NCI-H510A treated with DMSO at 0.1 percent for 48 hours (cell line): ENCODE results near the gene PROB1.
A peak's percentile ranks its signal among the peaks of the same experiment; 100 is the strongest.
"Not testable (repeated sequence)": the region's sequence is repeated elsewhere in the genome, so short reads cannot be mapped to it uniquely, and the experiment has no call there.

Experiments
- DNase-seq: peaks from one replicate; lab custom pipeline; 2025; lab: John Stamatoyannopoulos, UW

Gene PROB1

DNA sequence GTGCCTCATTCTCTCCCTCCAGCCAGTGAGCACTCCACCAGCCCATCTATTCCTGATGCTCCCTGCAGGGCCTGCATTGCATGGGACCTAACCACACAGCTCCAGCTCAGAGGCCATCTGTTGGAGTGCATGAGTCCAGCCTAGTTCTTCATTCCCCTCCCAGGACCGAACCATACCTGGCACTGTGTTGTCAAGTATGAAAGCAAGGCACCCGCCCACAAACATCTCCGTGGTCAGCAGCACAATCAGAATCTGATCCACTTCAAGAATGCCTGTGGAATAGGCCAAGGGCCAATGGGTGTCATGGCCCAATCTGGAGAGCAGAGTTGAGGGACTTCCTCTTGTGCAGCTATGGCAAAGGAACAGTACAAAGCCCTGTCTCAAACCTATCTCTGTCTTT, 17.7 kb downstream of the PROB1 start:
- no peak for DNase-seq

DNA sequence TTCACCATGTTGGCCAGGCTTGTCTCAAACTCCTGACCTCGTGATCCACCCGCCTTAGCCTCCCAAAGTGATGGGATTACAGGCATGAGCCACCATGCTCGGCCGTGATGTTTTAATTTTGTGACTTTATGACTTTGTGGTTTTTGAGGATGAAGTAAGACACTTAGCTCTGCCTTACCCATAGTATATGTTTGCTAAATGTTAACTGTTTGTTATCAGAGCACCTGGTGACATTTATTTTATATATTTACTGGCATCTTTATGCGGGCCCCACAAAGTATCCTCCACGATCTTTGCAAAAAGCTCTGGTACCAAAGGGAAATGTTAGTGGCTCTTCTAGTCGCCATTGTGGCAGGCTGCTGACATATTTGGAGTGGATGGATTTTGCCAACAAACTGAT, 18.5 kb downstream of the PROB1 start:
- DNase-seq, result no peak

- no peak for DNase-seq
These were observed 20.0 kb downstream of the PROB1 start for GRCh38 chr5:139374909-139375308.

DNA sequence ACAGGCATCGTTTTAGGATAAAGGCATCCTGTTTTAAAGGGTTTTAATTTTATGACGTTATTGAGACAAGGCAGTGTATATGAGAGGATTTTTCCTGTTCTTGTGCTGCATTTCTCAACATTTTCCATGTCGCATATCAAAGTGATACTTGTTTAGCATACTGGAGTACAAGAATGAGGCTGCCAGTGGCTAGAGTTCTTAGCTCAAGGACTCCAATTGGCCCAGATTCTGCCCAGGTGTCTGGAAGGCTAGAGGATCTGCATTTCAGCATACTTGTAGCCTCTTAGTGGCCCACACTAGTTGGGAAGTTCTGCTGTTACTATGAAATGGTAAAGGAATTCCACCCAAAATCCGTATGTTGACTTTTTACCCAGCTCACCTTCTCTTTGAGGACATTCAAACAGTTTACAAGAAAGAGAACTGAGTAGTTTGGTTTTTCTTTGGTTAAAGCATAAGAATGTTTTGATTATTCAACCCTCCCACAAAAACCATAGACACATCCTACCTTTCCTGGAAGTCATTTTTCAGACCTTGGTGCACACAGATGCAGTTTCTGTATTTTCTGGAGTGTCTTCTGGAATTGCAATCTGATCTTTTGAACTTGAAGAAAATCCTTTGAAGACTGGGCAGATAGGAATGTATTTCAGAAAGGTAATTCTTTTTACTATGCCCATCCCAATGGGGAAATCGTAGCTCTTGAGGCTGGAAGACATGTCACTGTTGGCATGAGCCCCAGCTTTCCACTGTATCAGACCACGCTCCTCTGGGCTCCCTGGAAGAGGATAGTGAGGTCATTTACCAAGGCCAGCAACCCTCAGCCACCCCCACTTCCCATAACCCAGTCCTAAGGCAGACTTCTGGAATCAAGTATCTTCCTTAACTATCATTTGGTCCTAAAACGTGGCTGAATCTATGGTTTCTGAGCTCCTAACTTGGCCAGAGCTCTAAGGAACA, 23.1 kb downstream of the PROB1 start:
- no peak for DNase-seq

- no peak for DNase-seq
These were observed 25.7 kb downstream of the PROB1 start for GRCh38 chr5:139369181-139369580.

DNA sequence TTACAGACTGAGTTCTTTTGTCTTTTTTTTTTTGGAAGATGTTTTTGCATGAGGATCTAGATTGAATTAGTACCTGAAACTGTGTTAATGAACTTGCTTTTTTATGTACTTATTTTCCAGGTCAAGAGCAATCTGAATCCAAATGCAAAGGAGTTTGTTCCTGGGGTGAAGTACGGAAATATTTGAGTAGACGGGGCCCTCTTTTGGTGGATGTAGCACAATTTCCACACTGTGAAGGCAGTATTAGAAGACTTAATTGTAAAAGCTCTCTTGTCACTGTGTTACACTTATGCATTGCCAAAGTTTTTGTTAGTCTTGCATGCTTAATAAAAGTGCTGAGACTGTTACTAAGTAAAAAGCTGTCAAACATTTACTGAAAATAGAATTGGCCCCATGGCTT, 26.3 kb downstream of the PROB1 start:
- DNase-seq, result no peak

- DNase-seq, result no peak
These were observed 30.4 kb downstream of the PROB1 start for GRCh38 chr5:139364466-139364865.

GRCh38 chr5:139363937-139364336, 31.0 kb downstream of the PROB1 start:
- no peak for DNase-seq

DNA sequence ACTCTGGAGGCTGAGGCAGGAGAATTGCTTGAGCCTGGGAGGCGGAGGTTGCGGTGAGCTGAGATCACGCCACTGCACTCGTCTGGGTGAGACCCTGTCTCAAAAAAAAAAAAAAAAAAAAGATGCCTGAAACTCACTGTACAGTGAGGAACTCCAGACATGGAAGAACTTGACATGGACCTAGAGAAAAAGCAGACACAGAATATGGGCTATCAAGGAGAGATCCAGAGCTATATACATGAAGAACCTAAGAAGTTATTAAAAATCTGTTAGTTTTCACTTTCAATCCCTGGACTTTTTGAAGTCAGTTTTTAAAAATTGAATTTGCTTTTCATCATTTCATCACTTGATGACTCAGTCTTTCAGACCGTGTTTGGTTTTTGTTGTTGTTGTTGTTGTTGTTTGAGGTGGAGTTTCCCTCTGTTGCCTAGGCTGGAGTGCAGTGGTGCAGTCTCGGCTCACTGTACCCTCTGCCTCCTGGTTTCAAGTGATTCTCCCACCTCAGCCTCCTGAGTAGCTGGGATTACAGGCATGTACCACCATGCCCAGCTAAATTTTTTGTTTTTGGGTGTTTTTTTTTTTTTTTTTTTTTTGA, 33.0 kb downstream of the PROB1 start:
- DNase-seq, result no peak

- DNase-seq, result no peak
These were observed 34.5 kb downstream of the PROB1 start for GRCh38 chr5:139360384-139360783.

DNA sequence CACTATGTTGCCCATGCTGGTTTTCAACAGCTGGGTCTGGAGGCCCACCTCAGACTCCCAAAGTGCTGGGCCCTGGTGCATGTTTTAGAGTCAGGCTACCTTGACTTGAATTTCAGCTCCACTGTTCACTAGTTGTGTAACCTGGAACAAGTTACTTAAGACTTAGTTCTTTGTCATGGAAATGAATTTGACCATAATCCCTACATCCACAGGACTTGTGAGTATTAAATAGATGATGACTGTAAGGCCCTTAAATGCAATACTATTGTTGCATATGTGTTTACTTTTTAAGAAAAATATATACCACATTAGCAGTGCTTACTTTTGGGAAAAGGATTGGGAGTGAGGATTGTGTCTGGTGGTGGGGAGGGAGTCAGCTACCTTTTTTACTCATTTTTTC, 36.8 kb downstream of the PROB1 start:
- no peak for DNase-seq

- not testable (repeated sequence) for DNase-seq
These were observed 39.0 kb downstream of the PROB1 start for GRCh38 chr5:139355900-139356299.

DNA sequence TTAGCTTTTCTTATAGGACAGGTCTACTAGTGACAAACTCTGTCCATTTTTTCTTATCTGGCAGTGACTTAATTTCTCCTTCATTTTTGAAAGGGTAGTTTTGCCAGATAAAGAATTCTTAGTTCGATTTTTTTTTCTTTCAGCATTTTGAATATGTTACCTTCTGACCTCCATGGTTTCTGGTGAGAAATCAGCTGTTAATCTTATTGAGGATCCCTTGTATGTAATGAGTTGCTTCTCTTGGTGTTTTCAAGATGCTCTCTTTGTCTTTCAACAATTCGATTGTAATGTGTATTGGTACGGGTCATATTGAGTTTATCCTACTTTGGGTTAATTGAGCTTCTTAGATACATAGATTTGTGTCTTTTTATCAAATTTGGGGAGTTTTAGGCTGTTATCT, 40.7 kb downstream of the PROB1 start:
- no peak for DNase-seq

GRCh38 chr5:139347863-139348262, 47.0 kb downstream of the PROB1 start:
- DNase-seq, result not testable (repeated sequence)

- not testable (repeated sequence) for DNase-seq
These were observed 49.5 kb downstream of the PROB1 start for GRCh38 chr5:139345442-139345841.

DNA sequence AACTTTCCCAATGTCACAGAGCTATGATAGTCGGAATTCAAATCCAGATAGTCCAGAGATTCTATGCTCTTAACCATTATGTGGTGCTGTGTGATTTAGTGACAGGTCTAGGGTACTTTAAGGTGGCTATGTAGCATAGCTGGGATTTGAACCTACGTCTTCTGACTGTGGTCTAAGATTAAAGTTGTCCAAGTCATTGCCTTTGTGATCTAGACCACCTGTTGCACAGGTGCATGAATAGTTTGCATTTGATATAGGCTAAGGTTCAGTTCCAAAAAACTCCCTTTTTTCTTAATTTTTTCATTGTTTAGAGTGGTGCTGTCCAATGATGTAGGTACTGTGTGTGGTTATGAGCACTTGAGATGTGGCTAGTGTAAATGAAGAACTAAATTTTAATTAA, 50.7 kb downstream of the PROB1 start:
- no peak for DNase-seq

DNA sequence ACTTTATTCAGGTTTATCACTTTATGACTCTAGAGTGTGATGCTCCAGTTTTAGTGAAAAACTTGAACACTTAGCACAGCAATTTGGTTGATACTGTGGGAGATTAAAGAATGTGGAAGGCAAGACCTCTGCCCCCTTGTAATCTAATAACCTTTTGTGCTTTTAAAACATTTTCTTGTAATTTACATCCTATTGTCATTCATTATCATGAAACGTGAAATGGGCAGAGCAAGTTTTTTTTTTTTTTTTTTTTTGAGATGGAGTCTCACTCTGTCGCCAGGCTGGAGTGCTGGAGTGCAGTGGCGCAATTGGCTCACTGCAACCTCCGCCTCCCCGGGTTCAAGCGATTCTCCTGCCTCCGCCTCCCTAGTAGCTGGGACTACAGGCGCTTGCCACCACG, 51.4 kb downstream of the PROB1 start:
- no peak for DNase-seq

DNA sequence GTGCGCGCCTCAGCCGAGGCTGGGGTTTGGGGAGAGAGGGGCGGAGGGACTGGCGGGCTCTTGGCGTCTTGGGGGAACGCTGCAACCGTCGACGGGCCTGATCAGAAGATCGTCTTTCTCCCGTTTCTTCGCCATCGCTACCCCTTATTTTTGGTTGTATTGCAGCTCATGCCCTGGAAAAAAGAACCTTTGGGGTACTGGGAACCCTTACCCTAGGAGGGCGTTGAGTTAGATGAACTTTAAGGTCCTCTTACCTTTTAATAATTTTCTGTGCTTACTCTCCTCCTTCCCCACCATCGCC, 52.5 kb downstream of the PROB1 start:
- DNase-seq, result no peak

GRCh38 chr5:139341689-139342422, 53.0 kb downstream of the PROB1 start, which contains the start of gene PAIP2:
Gene PAIP2, plus strand, starts transcription at chr5:139341854. Its CDS starts 21,931 bp downstream, at chr5:139363785.
- peak; percentile 90 for DNase-seq

GRCh38 chr5:139341187-139341688, 53.7 kb downstream of the PROB1 start:
- DNase-seq, result no peak
